ENCODE data around the gene STXBP4.

The STXBP4 gene

GRCh38 chr17:54969658-54970572 lies 1.4 kb downstream of the STXBP4 start:
- no peak overlapping the region for H3K4me3 ChIP-seq (ENCODE audit: low read depth, low read length)

- no peak overlapping the region for H3K4me3 ChIP-seq (ENCODE audit: low read depth, low read length)
These were observed 2.6 kb downstream of the STXBP4 start for GRCh38 chr17:54971147-54971546.

- no peak overlapping the region for H3K4me3 ChIP-seq (ENCODE audit: low read depth, low read length)
These were observed 3.3 kb downstream of the STXBP4 start for GRCh38 chr17:54971901-54972300.

GRCh38 chr17:54972406-54973138 lies 4.0 kb downstream of the STXBP4 start:
- no peak overlapping the region for H3K4me3 ChIP-seq (ENCODE audit: low read depth, low read length)

- H3K4me3 ChIP-seq (ENCODE audit: low read depth, low read length), result no peak overlapping the region
These were observed 6.2 kb downstream of the STXBP4 start for GRCh38 chr17:54974759-54975158.

GRCh38 chr17:54976316-54976715 lies 7.8 kb downstream of the STXBP4 start:
- no peak overlapping the region for H3K4me3 ChIP-seq (ENCODE audit: low read depth, low read length)

GRCh38 chr17:54977744-54978143 lies 9.2 kb downstream of the STXBP4 start:
- H3K4me3 ChIP-seq (ENCODE audit: low read depth, low read length), result no peak overlapping the region

GRCh38 chr17:54979657-54980056 lies 11.1 kb downstream of the STXBP4 start:
- H3K4me3 ChIP-seq (ENCODE audit: low read depth, low read length), result no peak overlapping the region

- no peak overlapping the region for H3K4me3 ChIP-seq (ENCODE audit: low read depth, low read length)
These were observed 11.8 kb downstream of the STXBP4 start for GRCh38 chr17:54980375-54980774.

- H3K4me3 ChIP-seq (ENCODE audit: low read depth, low read length), result no peak overlapping the region
These were observed 13.8 kb downstream of the STXBP4 start for GRCh38 chr17:54982399-54982798.

GRCh38 chr17:54983260-54983659 lies 14.7 kb downstream of the STXBP4 start:
- no peak overlapping the region for H3K4me3 ChIP-seq (ENCODE audit: low read depth, low read length)

GRCh38 chr17:54985476-54985875 lies 16.9 kb downstream of the STXBP4 start:
- H3K4me3 ChIP-seq (ENCODE audit: low read depth, low read length), result no peak overlapping the region

GRCh38 chr17:54990118-54990517 lies 21.6 kb downstream of the STXBP4 start:
- no peak overlapping the region for H3K4me3 ChIP-seq (ENCODE audit: low read depth, low read length)

GRCh38 chr17:54991567-54991966 lies 23.0 kb downstream of the STXBP4 start:
- no peak overlapping the region for H3K4me3 ChIP-seq (ENCODE audit: low read depth, low read length)

- H3K4me3 ChIP-seq (ENCODE audit: low read depth, low read length), result no peak overlapping the region
These were observed 24.5 kb downstream of the STXBP4 start for GRCh38 chr17:54992797-54993639.

GRCh38 chr17:54996441-54996840 lies 27.9 kb downstream of the STXBP4 start:
- H3K4me3 ChIP-seq (ENCODE audit: low read depth, low read length), result no peak overlapping the region

- no peak overlapping the region for H3K4me3 ChIP-seq (ENCODE audit: low read depth, low read length)
These were observed 33.9 kb downstream of the STXBP4 start for GRCh38 chr17:55002458-55002857.

- no peak overlapping the region for H3K4me3 ChIP-seq (ENCODE audit: low read depth, low read length)
These were observed 35.9 kb downstream of the STXBP4 start for GRCh38 chr17:55004484-55004883.

- H3K4me3 ChIP-seq (ENCODE audit: low read depth, low read length), result no peak overlapping the region
These were observed 37.0 kb downstream of the STXBP4 start for GRCh38 chr17:55005520-55005919.

- H3K4me3 ChIP-seq (ENCODE audit: low read depth, low read length), result no peak overlapping the region
These were observed 55.1 kb downstream of the STXBP4 start for GRCh38 chr17:55023626-55024025.

GRCh38 chr17:55037828-55038227 lies 69.3 kb downstream of the STXBP4 start:
- H3K4me3 ChIP-seq (ENCODE audit: low read depth, low read length), result no peak overlapping the region
